GM18498 (cell line): Measurements from ENCODE around the gene PPP6R3.

Experiments
- ATAC-seq: cut with Tn5 transposase; IDR thresholded peaks from one replicate; pipeline ENCODE4 v1.9.1; 2021; ENCODE audit warnings: mild to moderate bottlenecking, moderate library complexity; ENCODE audit not compliant: unreplicated experiment

PPP6R3 gene

DNA sequence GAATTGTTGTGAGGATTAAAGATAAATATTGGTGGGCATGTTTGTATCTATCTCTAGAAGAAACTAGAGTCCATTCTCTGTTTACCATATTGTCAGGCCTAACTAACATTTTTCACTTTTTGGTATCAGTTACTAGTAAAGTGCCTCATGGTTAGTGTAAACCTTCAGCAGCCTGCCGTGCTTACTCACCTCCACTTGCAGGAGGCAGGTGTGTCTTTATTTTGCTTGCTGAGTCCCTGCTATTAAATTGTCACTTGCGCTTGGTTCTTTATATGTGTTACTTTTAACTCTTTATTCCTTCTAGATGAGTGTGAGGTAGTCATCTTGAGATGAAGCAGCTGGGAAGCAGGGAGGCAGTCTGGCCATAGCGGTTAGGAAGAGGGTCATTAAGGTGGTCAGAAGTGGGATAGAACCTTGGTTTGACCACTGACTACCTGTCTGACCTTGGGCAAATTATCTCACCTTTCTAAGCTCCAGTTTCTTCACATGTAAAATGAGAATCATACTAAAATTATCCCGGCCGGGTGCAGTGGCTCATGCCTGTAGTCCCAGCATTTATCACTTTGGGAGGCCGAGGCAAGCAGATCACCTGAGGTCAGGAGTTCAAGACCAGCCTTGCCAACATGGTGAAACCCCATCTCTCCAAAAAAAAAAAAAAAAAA is 21.2 kb downstream of the PPP6R3 start:
- ATAC-seq = no peak

DNA sequence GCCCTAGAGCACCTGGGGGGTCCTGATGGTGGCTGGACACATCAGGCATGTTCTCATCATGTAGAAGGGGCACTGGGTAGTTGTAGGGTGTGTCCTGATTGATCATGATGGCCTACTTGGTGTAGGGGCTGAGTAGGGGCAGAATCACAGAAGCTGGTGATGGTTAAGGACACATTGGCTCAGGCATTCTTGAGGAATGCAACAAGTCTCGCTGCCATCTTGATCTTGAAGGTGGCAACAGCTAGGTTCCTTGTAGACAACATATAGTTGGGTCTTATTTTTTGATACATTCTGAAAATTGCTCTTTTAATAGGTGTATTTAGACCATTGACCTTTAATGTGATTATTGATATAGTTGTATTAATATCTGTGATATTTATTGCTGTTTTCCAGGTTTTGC is 28.1 kb downstream of the PPP6R3 start:
- no peak for ATAC-seq

DNA sequence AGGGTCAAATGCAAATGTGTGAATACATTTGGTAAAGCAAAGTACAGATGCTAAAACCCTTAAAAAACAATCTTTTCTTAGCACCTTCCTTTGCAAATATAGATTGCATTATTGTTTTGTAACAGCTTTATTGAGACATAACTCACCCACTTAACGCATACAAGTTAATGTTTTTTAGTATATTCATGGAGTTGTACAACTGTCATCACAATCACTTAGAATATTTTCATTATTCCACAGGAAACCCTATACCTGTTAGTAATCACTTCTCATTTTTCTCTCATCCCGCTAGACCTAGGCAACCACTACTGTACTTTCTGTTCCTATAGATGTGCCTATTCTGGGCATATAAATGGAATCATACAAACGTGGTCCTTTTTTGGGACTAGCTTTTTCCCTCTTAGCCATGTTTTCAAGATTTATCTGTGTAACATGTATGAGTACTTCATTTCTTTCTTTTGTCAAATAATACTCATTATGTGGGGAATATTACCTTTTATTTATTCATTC is 34.7 kb downstream of the PPP6R3 start:
- ATAC-seq = no peak

DNA sequence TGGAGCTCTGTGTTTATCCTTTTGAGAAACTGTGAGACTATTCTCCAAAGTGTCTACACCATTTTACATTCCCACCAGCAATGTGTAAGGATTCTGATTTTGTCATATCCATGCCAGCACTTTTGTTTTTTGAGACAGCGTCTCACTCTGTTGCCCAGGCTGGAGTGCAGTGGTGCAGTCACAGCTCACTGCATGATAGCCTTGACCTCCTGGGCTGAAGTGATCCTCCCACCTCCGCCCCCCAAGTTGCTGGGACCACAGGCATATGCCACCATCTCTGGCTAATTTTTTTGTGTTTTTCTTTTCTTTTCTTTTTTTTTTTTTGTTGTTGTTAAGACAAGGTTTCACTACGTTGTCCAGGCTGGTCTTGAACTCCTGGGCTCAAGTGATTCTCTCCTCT is 35.3 kb downstream of the PPP6R3 start:
- ATAC-seq = no peak

DNA sequence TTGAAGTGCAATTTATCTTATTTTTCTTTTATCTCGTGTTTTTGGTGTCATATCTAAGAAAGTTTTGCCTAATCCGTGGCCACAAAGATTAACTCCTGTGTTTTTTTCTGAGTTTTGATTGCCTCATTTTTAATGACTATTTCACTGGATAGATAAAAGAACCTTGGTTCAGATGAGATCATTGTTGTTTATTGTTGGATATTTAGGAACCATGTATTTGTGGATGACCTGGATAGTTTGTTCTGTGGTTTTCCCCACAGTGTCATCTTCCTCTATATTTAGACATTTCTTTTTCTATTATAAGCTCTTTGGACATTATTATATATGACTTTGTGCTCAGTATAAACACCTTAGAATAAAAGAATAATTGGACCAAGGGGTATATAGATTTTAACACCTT is 37.2 kb downstream of the PPP6R3 start:
- no peak for ATAC-seq

DNA sequence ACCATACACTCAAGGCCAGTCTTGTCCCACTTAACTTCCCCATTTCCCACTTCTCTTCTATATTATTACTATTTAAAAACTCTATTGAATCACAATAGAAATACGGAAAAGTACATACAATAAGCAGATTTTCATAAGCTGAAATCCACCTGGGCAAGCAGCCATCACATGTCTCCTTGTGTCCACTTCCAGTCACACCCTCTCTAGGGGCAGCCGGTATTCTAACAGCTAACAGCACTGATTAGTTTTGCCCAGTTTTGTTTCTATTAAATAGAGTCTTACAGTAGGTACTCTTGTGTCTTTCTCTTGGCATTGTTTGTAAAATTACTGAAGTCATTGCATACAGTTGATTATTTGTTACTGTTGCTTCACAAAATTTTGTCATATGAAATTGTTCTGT is 37.8 kb downstream of the PPP6R3 start:
- ATAC-seq = no peak

DNA sequence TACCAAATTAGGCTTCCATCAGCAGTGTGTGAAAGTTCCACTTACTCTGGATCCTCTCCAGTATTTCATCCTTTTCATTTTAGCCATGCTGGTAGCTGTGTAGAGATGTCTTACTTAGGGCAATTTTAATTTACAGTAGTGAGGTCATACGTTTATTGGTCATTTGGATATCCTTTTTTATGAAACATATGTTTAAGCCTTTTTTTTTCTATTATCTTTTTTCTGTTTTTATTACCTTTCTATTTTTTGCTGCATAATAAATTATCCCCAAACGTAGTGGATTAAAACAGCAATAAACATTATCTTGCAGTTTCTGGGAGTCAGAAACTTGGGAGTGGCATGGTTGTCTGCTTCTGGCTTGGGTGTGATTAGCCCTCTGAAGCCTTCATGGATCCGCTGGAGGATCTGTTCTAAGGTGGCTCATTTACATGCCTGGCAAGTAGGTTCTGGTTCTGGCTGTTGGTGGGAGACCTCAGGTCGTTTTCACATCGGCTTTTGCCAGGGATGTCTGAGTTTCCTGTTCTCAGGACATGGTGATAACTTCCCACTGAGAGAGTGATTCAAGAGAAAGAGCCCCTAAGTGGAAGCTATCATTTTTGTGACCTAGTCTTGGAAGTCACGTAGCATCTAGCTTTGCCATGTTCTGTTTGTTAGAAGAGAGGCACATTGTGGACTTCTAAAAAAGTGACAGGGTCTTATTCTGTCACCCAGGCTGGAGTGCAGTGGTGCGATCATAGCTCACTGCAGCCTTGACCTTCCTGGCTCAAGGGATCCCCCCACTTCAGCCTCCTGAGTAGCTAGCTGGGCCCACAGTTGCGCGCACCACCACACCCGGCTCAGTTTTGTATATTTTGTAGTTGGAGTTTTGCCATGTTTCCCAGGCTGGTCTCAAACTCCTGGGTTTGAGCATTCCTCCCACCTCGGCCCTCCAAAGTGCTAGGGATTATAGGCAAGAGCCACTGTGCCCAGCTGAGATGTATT is 38.6 kb downstream of the PPP6R3 start:
- no peak for ATAC-seq

DNA sequence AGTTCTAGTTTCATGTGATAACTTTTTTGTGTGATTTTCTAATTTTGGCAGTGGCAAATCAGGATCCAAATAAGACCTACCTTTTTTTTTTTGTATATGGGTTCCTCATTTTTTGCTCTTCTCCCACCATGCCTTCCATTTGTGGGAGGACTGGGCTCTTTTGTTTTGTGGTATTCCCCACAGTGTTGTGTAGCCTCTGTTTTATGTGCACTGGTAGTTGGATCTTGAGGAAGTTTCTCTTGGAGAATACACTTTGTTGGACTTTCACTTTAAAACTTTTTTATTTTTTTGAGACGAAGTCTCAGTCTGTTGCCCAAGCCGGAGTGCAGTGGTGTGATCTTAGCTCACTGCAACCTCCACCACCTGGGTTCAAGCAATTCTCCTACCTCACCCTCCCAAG is 39.7 kb downstream of the PPP6R3 start:
- no peak for ATAC-seq

DNA sequence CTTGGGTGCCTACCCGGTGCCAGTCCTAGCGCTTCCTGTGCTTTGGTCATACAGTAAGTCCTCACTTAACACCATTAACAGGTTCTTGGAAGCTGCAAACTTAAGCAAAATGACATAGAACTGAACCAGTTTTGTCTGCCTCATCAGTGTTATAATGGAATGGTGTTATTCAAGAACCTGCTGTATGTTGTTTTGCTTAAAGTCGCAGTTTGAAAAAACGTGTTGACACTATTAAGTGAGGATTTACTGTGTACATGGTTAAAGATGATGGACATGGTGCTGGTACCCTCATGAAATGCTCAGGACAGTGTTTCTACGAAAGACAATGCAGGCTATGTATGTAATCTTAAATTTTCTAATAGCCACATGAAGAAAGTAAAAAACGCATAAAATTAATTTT is 41.3 kb downstream of the PPP6R3 start:
- no peak for ATAC-seq

DNA sequence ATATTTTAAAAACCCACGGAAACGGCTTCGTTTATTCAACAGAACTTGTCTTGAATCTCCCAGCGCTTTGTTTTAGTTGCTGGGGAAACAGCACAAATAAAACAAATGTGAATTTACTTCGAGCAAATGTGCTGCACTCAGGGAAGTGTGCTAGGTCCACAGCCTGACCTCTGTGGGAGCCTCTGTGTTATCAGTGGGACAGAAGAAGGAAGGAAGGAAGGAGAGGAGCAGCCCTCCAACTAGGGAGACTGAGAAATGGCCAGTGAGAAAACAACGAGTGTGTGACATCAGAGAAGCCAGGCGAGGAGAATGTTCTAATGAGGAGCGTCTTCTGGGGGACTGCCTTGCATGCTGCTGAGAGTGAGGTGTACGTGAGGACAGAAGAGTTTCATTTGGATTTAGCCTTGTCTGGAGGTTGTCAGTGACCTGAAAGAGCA is 42.7 kb downstream of the PPP6R3 start:
- no peak for ATAC-seq

DNA sequence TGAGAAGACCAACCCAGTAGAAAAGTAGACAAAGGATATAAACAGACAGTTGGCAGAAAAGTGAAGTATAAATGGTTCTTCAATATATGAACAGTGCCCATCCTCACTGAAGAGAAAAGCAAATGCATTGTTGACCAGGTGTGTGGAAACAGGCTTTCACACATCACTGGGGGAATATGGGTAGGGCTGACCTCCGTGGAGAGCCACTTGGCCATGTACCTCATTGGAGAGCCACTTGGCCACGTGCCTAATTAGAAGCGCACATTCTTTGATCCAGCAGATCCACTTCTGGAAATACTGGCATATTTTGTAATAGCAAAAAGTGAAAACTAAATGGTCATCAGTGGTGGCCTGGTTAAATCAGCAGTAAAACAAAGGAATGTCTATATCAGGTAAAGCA is 43.2 kb downstream of the PPP6R3 start:
- no peak for ATAC-seq

DNA sequence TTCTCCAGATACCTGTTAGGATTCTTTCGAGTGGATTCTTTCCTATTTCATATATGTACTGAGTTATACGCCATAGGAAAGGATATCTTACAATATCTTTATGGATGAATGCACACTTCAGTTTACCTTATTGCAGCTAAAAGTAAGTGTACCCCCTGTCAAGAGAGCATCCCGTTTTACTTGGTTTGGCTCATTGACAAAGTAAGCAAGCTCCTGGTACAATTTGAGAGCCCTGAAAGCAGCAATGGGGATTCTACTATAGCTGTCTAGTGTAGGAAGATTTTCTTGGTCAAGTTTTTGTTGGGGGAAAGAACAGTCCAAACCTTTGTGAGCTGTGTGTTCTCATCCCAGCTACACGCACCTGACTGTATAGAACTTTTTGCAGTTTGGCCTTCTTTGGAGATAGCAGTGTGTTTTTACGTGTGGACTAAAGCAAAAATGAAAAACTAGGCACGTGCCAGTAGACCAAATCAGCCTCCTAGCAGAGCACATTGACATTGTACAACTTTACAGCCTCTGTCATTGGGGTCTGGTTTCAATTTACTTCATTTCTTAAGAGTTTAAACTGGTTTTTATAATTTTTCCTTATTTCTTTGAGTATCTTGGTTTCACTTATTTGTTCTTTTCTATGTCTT is 44.0 kb downstream of the PPP6R3 start:
- no peak for ATAC-seq

DNA sequence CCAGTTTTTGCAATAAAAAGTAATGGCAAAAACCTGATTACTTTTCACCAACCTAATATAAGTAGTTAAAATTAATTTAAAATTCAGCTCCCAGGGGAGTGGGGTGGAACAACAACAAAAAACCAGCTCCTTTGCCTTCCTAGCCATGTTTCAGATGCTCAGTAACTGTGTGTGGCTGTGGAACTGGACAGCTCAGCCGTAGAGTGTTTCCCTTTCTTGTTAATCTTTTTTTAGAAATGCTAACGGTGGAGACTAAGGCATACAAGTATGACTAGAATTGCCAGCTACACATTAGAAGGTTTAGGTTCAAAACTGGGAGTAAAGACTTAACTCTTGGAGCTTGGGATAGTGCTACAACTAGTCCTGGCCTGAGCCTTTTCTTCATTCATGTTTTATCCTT is 45.0 kb downstream of the PPP6R3 start:
- no peak for ATAC-seq

DNA sequence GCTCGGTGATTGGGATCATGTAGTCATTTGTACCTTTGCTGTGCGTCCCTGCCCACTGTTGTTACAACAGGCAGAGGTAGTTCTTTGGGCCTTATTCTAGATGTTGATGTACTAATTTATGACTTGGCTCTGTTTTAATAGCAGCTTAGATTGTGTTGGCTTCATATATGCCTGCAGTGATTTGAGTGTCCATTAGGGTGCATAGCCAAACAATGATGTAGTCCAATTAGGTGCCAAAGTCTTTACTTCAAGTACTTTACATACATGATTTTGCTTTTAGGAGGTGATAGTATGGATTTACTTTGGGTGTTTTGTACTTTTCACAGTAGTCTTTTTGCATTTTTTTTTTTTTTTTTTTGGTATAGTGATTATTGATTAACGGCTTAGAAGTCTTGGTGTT is 46.4 kb downstream of the PPP6R3 start:
- no peak for ATAC-seq

DNA sequence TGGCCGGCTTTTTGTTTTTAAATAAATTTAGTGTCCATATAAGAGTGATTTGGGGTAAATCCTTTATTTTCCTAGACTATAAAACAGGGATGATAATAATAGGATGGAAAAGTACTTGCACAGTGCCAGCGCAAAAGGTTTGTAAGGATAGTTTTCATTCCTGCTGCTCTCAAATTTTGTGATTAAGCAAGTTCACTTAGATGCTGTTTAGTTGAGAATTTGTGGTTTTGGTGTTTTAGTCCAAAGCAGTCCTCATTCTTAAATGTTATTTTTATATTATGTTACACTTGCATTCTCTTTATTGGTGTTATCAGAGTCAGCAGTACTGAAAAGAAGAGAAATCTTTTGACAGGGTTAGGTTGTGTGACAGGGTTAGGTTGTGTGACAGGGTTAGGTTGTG is 47.9 kb downstream of the PPP6R3 start:
- no peak for ATAC-seq

DNA sequence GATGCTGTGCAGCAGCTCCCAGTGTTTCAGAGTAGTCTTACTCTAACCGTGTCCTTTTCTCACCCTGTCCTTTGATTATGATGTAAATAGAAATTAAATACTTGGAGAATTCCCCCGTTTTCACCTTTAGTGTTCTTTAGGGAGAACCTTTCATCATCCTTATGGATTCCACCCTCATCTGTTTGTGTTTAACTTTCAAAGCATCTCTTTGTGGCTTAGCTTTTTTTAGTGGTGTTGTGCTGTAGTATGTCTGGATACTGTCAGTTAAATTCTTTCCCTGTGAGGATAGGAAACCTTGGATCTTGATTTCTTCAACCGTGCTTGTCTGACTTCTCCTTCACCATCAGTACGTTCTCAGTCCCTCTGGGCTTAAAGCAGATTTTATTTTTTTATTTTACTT is 48.5 kb downstream of the PPP6R3 start:
- ATAC-seq = no peak

DNA sequence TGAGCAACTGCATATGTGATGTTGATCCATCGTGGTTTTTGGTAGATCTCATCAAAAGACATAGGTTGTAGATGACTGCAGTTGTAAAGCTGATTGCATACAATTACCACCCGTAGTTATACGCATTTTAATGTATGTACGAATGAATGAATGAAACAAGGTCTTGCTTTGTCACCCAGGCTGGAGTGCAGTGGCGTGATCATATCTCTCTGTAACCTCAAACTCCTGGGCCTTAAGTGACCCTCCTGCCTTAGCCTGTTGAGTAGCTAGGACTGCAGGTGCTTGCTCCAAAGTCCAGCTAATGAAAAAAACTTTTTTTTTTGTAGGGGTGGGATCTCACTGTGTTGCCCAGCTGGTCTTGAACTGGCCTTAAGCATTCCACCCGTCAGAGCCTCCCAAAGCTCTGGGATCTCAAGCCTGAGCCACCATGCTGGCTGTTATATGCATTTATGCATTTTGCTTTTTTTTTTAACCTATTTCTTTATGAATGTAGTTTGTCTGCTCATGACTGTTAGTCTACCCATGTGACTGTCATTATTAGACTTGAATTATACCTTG is 53.5 kb downstream of the PPP6R3 start:
- ATAC-seq = no peak

DNA sequence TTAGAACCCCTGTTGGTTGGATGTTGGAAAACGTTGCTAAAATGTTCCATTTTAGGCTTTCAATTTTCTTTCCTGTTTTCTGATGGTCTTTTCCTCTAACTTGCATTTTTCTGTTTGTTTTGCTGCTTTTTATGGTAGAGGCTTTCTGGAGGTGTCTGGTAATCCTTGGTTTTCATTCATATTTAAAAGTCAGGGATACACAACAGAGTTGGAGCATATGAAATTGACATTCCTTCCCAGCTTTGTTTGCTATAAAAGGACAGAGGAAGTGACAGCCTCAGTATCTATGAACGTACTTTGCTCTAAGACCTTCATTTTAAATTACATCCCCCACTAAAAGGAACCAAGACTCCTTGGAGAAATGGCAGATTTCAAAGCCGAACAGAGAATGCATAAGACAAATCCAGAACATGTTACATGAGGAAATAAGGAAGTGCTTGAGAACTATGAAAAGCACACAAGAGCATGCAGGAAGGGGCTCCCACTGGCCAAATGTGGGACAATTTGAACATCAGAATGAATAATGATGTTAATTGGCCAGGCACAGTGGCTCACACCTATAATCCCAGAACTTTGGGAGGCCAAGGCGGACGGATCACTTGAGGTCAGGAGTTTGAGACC is 56.7 kb downstream of the PPP6R3 start:
- ATAC-seq = no peak

DNA sequence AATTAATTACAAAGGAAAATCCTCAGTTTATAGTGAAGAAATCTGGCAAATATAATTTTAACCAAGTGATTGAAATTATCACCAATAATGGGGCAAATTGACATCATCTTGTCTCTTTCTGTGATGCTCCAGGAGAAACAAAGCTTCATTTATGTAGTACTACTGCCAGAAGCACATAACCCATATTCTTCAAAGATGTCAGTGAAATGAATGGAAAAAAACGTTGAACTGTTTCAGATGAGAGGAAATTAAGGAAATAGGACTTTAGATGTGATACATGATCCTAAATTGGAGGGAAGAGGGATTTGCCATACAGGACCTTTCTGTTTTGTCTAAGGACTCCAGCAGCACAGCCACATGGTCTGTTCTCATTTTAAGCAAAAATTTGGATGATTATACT is 57.6 kb downstream of the PPP6R3 start:
- ATAC-seq = no peak

DNA sequence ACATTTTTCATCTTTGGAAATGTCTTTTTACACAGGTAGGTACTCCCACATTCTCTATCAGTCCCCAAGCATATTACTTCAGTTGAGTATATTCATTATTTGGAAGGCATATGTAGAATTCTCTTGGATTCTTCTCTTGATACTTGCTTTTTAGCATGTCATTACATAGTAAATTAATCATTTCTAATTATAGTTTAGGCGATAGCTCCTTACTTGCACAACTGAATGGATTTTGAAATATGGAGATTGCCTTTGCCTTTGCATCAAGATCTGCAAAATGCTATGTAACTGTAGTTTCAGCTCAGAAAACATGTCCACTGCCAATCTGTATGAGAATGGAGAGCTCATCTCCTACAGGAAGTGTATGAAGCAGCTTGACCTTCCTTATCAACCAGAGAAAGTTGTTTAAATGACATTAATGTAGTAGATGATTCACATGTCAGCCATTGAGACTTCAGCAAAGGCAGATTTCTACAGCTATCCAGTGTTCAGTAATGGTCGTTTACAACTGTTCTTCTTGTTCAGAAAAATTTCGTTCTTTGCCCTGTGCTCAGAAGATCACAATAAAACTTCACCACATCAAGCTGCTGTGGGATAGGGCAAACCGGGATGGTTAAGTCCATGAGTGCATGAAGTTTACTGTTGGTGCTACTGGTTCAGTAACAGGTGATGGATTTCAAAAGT is 61.6 kb downstream of the PPP6R3 start:
- ATAC-seq = no peak
